Large intestine (tissue), 3 donors: ENCODE measurements around the gene CBLN3. TPM values are rescaled to one million over a fixed set of nuclear protein-coding genes. Genes with fewer than 3 reads are reported as not detected.
A peak's percentile ranks its signal among the peaks of the same experiment; 100 is the strongest.
"Not testable (repeated sequence)": the region's sequence is repeated elsewhere in the genome, so short reads cannot be mapped to it uniquely, and the experiment has no call there.

Experiments
- DNase-seq, 2 donors: peaks; one replicate each; pipeline versions ENCODE4 v3.0.0 to v3.0.0-alpha.2; 2013
- H3K27ac ChIP-seq: one replicate; pipeline ENCODE4 v1.5.1; 2013; ENCODE audit warnings: low read length
- H3K27me3 ChIP-seq: 2 replicates; pipeline ENCODE4 v1.6.1; 2013; ENCODE audit warnings: low read length; ENCODE audit not compliant: control insufficient read depth, insufficient read depth
- H3K36me3 ChIP-seq: 2 replicates; pipeline ENCODE4 v1.6.1; 2013; ENCODE audit warnings: low read length; ENCODE audit not compliant: control insufficient read depth, insufficient read depth
- H3K4me1 ChIP-seq: one replicate; pipeline ENCODE4 v1.6.1; 2013; ENCODE audit warnings: low read length; ENCODE audit not compliant: control insufficient read depth, insufficient read depth
- H3K4me3 ChIP-seq: one replicate; pipeline ENCODE4 v1.5.1; 2013; ENCODE audit warnings: low read length
- H3K9me3 ChIP-seq: one replicate; pipeline ENCODE4 v1.6.1; 2013; ENCODE audit warnings: mild to moderate bottlenecking, low read depth, low read length, moderate library complexity; ENCODE audit not compliant: control insufficient read depth
- WGBS: methylation state at CpG from one replicate; pipeline ENCODE4 v1.1.5; 2013; ENCODE audit warnings: low lambda C conversion rate; ENCODE audit not compliant: insufficient coverage; 5-methylcytosine and 5-hydroxymethylcytosine counted together
- polyA plus RNA-seq: library from polyadenylated mRNA; unstranded; fragments of 120-200 nt; gene quantifications from one replicate; pipeline ENCODE4 v1.2.1, GENCODE V29; 2013

The CBLN3 gene
- polyA plus RNA-seq, 1 donor, result 5.6 TPM

- Histone ChIP-seq H3K27me3 (no peaks in the 10 kb centered on the region), H3K36me3 (no peaks in the 10 kb centered on the region), H3K9me3 (peaks cover 3% of the 10 kb centered on the region), H3K4me1 (peaks cover 31% of the 10 kb centered on the region), H3K4me3 (no peak overlapping the region), H3K27ac (peak overlapping the region; percentile 51)
- WGBS, result 20% methylated on average over 3 of the region's 8 CpGs
- peak in 1 of 2 donors; percentile 72 for DNase-seq
These were observed 37.0 kb downstream of the CBLN3 start for GRCh38 chr14:24392325-24393091.

- H3K9me3 ChIP-seq, result peaks cover 3% of the 10 kb centered on the region
- H3K36me3 ChIP-seq, result no peaks in the 10 kb centered on the region
- H3K27ac ChIP-seq, result no peak overlapping the region
- no peaks in the 10 kb centered on the region for H3K27me3 ChIP-seq
- WGBS, result no CpG with 5 or more reads among the region's 6 CpGs
- peaks cover 42% of the 10 kb centered on the region for H3K4me1 ChIP-seq
- DNase-seq, result no peak
- H3K4me3 ChIP-seq, result no peak overlapping the region
These were observed 38.6 kb downstream of the CBLN3 start for GRCh38 chr14:24390701-24391468.

GRCh38 chr14:24389226-24389848, 40.1 kb downstream of the CBLN3 start:
- peak overlapping the region; percentile 84 for H3K27ac ChIP-seq
- H3K27me3 ChIP-seq, result no peaks in the 10 kb centered on the region
- no peaks in the 10 kb centered on the region for H3K36me3 ChIP-seq
- peaks cover 3% of the 10 kb centered on the region for H3K9me3 ChIP-seq
- no CpG with 5 or more reads among the region's 11 CpGs for WGBS
- H3K4me1 ChIP-seq, result peaks cover 42% of the 10 kb centered on the region
- peak; percentile 69 to 84 for DNase-seq
- no peak overlapping the region for H3K4me3 ChIP-seq

- Histone ChIP-seq H3K36me3 (no peaks in the 10 kb centered on the region), H3K9me3 (peaks cover 3% of the 10 kb centered on the region), H3K4me3 (no peak overlapping the region), H3K27me3 (no peaks in the 10 kb centered on the region), H3K27ac (peak overlapping the region; percentile 84), H3K4me1 (peaks cover 42% of the 10 kb centered on the region)
- DNase-seq, result peak; percentile 36 to 75
- WGBS, result 40% methylated on average over 1 of the region's 2 CpGs
These were observed 40.8 kb downstream of the CBLN3 start for GRCh38 chr14:24388474-24389179.

GRCh38 chr14:24387579-24387978, 41.9 kb downstream of the CBLN3 start:
- not testable (repeated sequence) for H3K27me3 ChIP-seq, H3K9me3 ChIP-seq, DNase-seq, H3K4me3 ChIP-seq, H3K36me3 ChIP-seq
- WGBS, result no CpG with 5 or more reads among the region's 5 CpGs
- Histone ChIP-seq H3K4me1 (peaks cover 37% of the 10 kb centered on the region), H3K27ac (peak overlapping the region; percentile 84)

- H3K4me1 ChIP-seq, result peaks cover 31% of the 10 kb centered on the region
- H3K4me3 ChIP-seq, result no peak overlapping the region
- whole genome bisulfite sequencing, result no CpG with 5 or more reads among the region's 2 CpGs
- no peak for DNase-seq
- H3K36me3 ChIP-seq, result no peaks in the 10 kb centered on the region
- peaks cover 3% of the 10 kb centered on the region for H3K9me3 ChIP-seq
- H3K27me3 ChIP-seq, result no peaks in the 10 kb centered on the region
- H3K27ac ChIP-seq, result peak overlapping the region; percentile 42
These were observed 42.5 kb downstream of the CBLN3 start for GRCh38 chr14:24387009-24387345.

DNA sequence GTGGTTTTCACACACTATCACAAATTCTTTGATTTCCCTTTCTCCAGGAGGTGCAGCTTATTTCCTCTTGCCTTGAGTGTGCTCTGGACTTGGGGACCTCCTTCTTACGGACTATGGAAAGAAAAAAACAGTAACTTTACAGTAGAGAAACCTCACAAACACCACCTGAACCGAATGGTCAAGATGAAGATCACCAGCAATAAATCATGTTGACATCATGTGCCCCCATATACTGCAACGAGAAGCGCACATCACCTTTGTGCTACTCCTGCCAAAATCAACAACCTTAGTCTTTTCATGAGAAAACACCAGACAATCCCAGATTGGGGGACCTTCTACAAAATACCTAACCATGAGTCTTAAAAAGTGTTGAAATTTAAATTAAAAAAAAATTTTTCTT, 43.9 kb downstream of the CBLN3 start:
- Histone ChIP-seq H3K9me3 (no peaks in the 10 kb centered on the region), H3K27me3 (no peaks in the 10 kb centered on the region), H3K27ac (no peak overlapping the region), H3K4me3 (no peak overlapping the region), H3K4me1 (peaks cover 30% of the 10 kb centered on the region), H3K36me3 (no peaks in the 10 kb centered on the region)
- no peak for DNase-seq
- no CpG with 5 or more reads among the region's 4 CpGs for WGBS

DNA sequence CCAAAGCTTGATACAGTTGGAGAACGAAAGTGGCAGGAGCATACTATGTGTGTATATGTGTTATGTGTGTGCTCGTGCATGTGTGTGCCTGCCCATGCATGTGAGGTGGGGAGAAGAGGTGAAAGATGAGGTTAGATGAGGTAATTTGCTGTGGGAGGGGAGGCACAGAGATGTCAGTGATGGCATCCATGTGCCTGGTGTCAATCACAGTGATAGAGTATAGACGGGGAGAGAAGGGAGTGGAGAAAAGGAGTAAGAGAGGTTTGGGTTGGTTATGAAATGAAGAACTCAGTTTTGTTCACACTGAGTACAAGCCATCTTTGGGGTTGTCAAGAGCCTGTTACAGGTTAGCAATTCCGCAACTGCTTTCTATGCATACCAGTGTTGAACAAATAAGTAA, 45.3 kb downstream of the CBLN3 start:
- Histone ChIP-seq H3K36me3 (no peaks in the 10 kb centered on the region), H3K27me3 (no peaks in the 10 kb centered on the region), H3K27ac (no peak overlapping the region), H3K4me1 (peaks cover 29% of the 10 kb centered on the region), H3K4me3 (no peak overlapping the region), H3K9me3 (no peaks in the 10 kb centered on the region)
- WGBS, result 80% methylated on average over 1 of the region's 4 CpGs
- DNase-seq, result no peak

DNA sequence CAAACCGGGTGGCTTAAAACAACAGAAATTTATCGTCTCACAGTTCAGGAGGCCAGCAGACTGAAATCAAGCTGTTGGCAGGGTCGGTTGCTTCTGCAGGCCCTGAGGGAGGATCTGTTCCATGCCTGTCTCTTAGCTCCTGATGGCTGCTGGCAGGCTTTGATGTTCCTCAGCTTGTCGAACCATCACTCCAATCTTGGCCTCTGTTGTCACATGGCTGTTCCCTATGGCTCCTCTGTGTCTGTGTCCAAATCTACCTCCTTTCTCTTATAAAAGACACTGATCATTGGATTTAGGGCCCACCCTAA, 47.5 kb downstream of the CBLN3 start:
- DNase-seq, result no peak
- Histone ChIP-seq H3K4me3 (no peak overlapping the region), H3K27me3 (no peaks in the 10 kb centered on the region), H3K27ac (no peak overlapping the region), H3K4me1 (peaks cover 34% of the 10 kb centered on the region), H3K9me3 (no peaks in the 10 kb centered on the region), H3K36me3 (no peaks in the 10 kb centered on the region)
- no CpG with 5 or more reads among the region's 4 CpGs for whole genome bisulfite sequencing

DNA sequence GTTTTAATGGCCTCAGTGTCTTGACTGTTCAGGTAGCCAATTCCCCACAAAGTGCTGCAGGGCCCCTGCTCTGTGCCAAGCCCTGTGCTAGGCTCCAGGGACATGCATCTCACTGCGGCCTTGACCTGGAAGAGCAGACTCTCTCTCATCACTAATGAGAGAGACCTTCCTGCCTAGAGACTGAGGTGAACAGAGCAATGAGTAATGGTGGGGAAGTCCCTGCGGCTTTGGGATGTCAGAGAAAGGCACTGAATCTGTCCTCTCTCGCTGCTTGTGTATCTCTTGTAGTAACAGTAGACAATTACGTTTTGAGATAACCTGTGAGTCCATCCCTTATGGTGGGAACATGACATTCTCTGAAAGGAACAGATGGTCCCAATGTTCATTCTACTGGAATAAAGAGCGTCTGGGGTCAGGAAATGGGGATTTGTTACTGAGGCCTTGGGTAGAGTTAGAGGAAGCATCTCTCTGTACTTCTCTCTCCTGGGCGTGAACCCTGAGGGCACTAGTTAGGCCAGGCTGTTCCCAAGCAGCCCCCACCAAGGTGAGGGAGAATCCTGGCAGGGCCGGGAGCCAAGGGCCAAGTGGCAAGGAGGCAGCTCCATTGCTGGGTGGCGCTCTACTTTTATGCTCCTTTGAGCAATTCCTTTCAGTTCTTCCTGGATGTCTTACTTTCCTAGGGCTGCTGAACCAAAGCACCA, 48.0 kb downstream of the CBLN3 start:
- Histone ChIP-seq H3K4me1 (peaks cover 34% of the 10 kb centered on the region), H3K27me3 (no peaks in the 10 kb centered on the region), H3K4me3 (no peak overlapping the region), H3K9me3 (no peaks in the 10 kb centered on the region), H3K27ac (no peak overlapping the region), H3K36me3 (no peaks in the 10 kb centered on the region)
- DNase-seq, result no peak
- no CpG with 5 or more reads among the region's 8 CpGs for WGBS
